Activated CD4-positive, CD25-positive, alpha-beta regulatory T cell treated with anti-CD3 and anti-CD28 coated beads, Interleukin-2, amount 50 U/mL, for 16 hours (primary cell): ENCODE measurements around the gene APOF.
"Not testable (repeated sequence)": the region's sequence is repeated elsewhere in the genome, so short reads cannot be mapped to it uniquely, and the experiment has no call there.

Experiments
- DNase-seq: peaks from one replicate; pipeline ENCODE4 v3.0.0-alpha.2; 2020; ENCODE audit warnings: low read depth, low spot score

APOF gene

GRCh38 chr12:56333197-56333678 lies 29.4 kb downstream of the APOF start:
- DNase-seq: no peak

- DNase-seq: no peak
These were observed 30.0 kb downstream of the APOF start for GRCh38 chr12:56332512-56333196.

- no peak for DNase-seq
These were observed 31.6 kb downstream of the APOF start for GRCh38 chr12:56330936-56331490.

GRCh38 chr12:56326533-56326932 lies 36.1 kb downstream of the APOF start:
- DNase-seq: no peak

- DNase-seq: no peak
These were observed 36.5 kb downstream of the APOF start for GRCh38 chr12:56326126-56326525.

GRCh38 chr12:56324206-56324605 lies 38.5 kb downstream of the APOF start:
- no peak for DNase-seq

GRCh38 chr12:56321610-56322009 lies 41.0 kb downstream of the APOF start:
- not testable (repeated sequence) for DNase-seq

GRCh38 chr12:56321027-56321426 lies 41.6 kb downstream of the APOF start:
- no peak for DNase-seq

GRCh38 chr12:56317675-56318074 lies 45.0 kb downstream of the APOF start:
- no peak for DNase-seq

- DNase-seq: peak; percentile 85
These were observed 46.8 kb downstream of the APOF start, which contains the start of gene CNPY2 for GRCh38 chr12:56315622-56316473. Gene CNPY2 (minus strand): TSS chr12:56315988. CDS start chr12:56315217, 771 bp downstream.

GRCh38 chr12:56315249-56315621 lies 47.4 kb downstream of the APOF start:
- DNase-seq: no peak

GRCh38 chr12:56311003-56311402 lies 51.7 kb downstream of the APOF start:
- DNase-seq: no peak
